ENCODE measurements around the gene SLC16A12.

GRCh38 chr10:89505640-89506275 is 29.6 kb downstream of the SLC16A12 start:
- TF ChIP-seq SP1 (IDR thresholded peaks at IDR 0.05), result no peak
- TF ChIP-seq CTCF (IDR thresholded peaks at IDR 0.05; ENCODE audit: low read depth, low read length, missing input control), result no peak
- TF ChIP-seq TAF1 (conservative IDR thresholded peaks at IDR 0.05), result no peak
- TF ChIP-seq YY1 (IDR thresholded peaks at IDR 0.05), result no peak
- TF ChIP-seq ATF3 (IDR thresholded peaks at IDR 0.05), result no peak
- no peak for TF ChIP-seq RXRA (IDR thresholded peaks at IDR 0.05)
- no peak for TF ChIP-seq JUND (IDR thresholded peaks at IDR 0.05)
- TF ChIP-seq ZBTB33 (IDR thresholded peaks at IDR 0.05), result no peak
- no peak for TF ChIP-seq MAX (IDR thresholded peaks at IDR 0.05)
- no peak for TF ChIP-seq EGR1 (IDR thresholded peaks at IDR 0.05; ENCODE audit: low read depth in 2 of 2)

All from liver (tissue), 3 donors.